ENCODE data around the gene AKR1C2. TPM values are rescaled to one million over a fixed set of nuclear protein-coding genes. Genes with fewer than 3 reads are reported as not detected.
"Not testable (repeated sequence)": the region's sequence is repeated elsewhere in the genome, so short reads cannot be mapped to it uniquely, and the experiment has no call there.

AKR1C2 gene
- total RNA-seq = 16.3 TPM
- 11.8 TPM for polyA plus RNA-seq (ENCODE audit: insufficient read depth, low read depth, low replicate concordance)
- long read RNA-seq, donor 1, partial matches to known transcripts = 28 of 31 reads
- long read RNA-seq, donor 1, other reads (novel, unspliced or antisense) = 0 of 31 reads
- long read RNA-seq, donor 2, partial matches to known transcripts = 37 of 39 reads
- long read RNA-seq, donor 2, other reads (novel, unspliced or antisense) = 0 of 39 reads
- long read RNA-seq, donor 3, partial matches to known transcripts = 11 of 14 reads
- long read RNA-seq, donor 3, other reads (novel, unspliced or antisense) = 0 of 14 reads
- long read RNA-seq, donor 4, partial matches to known transcripts = 13 of 15 reads
- long read RNA-seq, donor 4, other reads (novel, unspliced or antisense) = 0 of 15 reads
- long read RNA-seq, donor 5 = 0 reads
- long read RNA-seq, donor 6, transcript AKR1C2-201 (9 exons, 3,756 nt) = major isoform, 9 of 106 reads
- long read RNA-seq, donor 6, partial matches to known transcripts = 97 of 106 reads
- long read RNA-seq, donor 6, other reads (novel, unspliced or antisense) = 0 of 106 reads
- long read RNA-seq, donor 7, transcript AKR1C2-201 (9 exons, 3,756 nt) = major isoform, 5 of 5 reads
- long read RNA-seq, donor 7, partial matches to known transcripts = 0 of 5 reads
- long read RNA-seq, donor 7, other reads (novel, unspliced or antisense) = 0 of 5 reads
- long read RNA-seq, donor 8, partial matches to known transcripts = 31 of 32 reads
- long read RNA-seq, donor 8, other reads (novel, unspliced or antisense) = 0 of 32 reads
- long read RNA-seq, donor 9, partial matches to known transcripts = 21 of 22 reads
- long read RNA-seq, donor 9, other reads (novel, unspliced or antisense) = 0 of 22 reads
- long read RNA-seq, donor 10, partial matches to known transcripts = 56 of 57 reads
- long read RNA-seq, donor 10, other reads (novel, unspliced or antisense) = 0 of 57 reads

DNA sequence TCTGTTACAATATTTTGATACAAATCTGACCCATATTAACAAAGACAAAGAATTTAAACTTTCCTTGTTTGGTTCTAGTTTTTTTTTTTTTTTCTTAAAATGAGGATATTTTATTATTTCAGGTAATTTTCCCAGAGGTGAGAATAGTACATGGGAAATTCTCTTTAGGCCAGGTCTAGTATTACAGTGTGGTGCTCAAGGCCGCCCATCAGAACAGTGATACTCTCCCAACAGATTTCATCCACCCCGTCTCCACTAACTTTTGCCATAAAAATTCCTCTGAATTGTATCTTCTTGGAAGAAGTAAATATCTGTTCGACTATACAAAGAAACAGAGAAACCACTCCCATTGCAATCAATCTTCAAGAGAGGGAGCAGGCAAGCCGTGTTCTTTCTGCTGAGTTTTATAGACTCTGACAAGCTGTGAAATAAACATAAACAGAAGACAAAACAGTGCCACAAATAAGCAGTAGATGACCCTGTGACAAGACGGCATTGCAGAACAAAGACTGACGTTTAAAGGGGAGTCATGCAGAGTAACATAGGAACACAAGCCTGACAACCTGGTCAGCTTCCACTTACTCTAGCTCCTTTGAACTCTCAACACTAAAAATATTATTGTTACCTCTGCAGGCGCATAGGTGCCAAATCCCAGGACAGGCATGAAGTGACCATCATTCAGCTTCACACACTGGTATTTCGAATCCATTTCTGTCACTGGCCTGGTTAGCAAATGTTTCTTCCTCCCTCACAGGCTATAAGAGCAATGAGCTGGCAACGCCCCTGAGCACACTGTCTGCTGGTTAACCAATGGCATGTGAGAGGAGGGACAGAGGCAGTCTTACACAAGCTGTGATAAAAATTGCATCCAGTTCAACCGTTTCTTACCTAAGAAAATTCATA lies at the start of gene AKR1C2:
AKR1C2 (minus strand) TSS at position 731 of the 903 bp plus-strand sequence; CDS start at position 709, 22 bp downstream.
- H3K9me3 ChIP-seq (ENCODE audit: control insufficient read depth in 2 of 3, insufficient read depth in 1 of 3, low read length in 3 of 3); H3K4me1 ChIP-seq (ENCODE audit: control insufficient read depth in 2 of 3, insufficient read depth in 2 of 3, low read depth in 1 of 3, low read length in 3 of 3); H3K36me3 ChIP-seq (ENCODE audit: control insufficient read depth in 2 of 3, insufficient read depth in 3 of 3, low read length in 3 of 3); H3K9ac ChIP-seq (ENCODE audit: low read length in 3 of 3); H3K27ac ChIP-seq (ENCODE audit: low read depth in 2 of 2, low read length in 2 of 2); H3K27me3 ChIP-seq (ENCODE audit: control insufficient read depth, insufficient read depth, low read length); intact Hi-C loops (cut with DNase I); H3K4me3 ChIP-seq (ENCODE audit: low read length in 3 of 3): not testable (repeated sequence)
- DNase-seq (peak in 1 of 5 donors; percentile 13), FAIRE-seq (peak; percentile 85)

DNA sequence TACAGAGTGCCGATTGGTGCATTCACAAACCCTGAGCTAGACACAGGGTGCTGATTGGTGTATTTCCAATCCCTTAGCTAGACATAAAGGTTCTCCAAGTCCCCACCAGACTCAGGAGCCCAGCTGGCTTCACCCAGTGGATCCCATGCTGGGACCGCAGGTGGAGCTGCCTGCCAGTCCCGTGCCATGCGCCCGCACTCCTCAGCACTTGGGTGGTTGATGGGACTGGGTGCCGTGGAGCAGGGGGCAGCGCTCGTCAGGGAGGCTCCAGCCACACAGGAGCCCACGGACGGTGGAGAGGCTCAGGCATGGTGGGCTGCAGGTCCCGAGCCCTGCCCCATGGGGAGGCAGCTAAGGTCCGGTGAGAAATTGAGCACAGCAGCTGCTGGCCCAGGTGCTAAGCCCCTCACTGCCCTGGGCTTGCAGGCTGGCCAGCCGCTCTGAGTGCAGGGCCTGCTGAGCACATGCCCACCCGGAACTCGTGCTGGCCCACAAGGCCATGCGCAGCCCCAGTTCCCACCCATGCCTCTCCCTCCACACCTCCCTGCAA lies 49.4 kb upstream of the AKR1C2 start:
- H3K36me3 ChIP-seq (ENCODE audit: control insufficient read depth in 2 of 3, insufficient read depth in 3 of 3, low read length in 3 of 3); H3K4me3 ChIP-seq (ENCODE audit: low read length in 3 of 3); H3K9me3 ChIP-seq (ENCODE audit: control insufficient read depth in 2 of 3, insufficient read depth in 1 of 3, low read length in 3 of 3); H3K27me3 ChIP-seq (ENCODE audit: control insufficient read depth, insufficient read depth, low read length); FAIRE-seq; DNase-seq; H3K27ac ChIP-seq (ENCODE audit: low read depth in 2 of 2, low read length in 2 of 2); H3K4me1 ChIP-seq (ENCODE audit: control insufficient read depth in 2 of 3, insufficient read depth in 2 of 3, low read depth in 1 of 3, low read length in 3 of 3); intact Hi-C loops (cut with DNase I); H3K9ac ChIP-seq (ENCODE audit: low read length in 3 of 3): not testable (repeated sequence)

DNA sequence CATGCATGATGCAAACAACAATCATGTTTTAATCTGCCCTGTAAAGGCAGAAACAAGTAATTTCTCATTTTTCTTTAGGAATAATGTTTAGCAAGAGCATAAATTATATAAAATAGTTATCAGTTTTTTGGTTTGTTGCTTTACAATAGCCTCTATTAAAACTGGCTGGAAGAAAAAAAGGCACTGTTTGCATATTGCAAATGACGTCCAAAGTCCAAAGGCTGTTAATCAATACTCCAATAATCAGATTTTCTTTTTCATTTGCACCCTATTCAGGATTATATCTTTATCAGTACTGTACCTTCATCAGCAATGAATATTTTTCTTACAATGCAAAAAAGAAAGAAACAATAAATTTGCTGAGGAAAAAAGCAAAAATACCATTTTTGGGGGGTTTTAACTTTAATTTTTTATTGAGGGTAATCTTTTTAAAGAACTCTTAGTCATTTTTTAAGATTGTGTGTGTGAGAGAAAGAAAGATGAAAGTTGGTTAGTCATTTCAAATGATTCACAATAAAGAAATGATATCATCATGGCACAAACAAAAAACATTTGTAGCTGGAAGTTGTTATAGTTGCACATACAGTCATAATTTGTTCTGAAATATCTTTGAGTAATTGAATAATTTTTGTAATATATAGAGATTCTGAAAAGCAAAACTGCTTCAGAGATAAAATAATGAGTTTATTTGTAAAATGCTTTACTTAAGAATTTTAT lies 44.4 kb upstream of the AKR1C2 start:
- no peaks in the 10 kb centered on the region for H3K36me3 ChIP-seq (ENCODE audit: control insufficient read depth in 2 of 3, insufficient read depth in 3 of 3, low read length in 3 of 3)
- FAIRE-seq = no peak
- intact Hi-C loops (cut with DNase I) = no loop called here
- H3K9ac ChIP-seq (ENCODE audit: low read length in 3 of 3) = no peak overlapping the region
- H3K9me3 ChIP-seq (ENCODE audit: control insufficient read depth in 2 of 3, insufficient read depth in 1 of 3, low read length in 3 of 3) = no peaks in the 10 kb centered on the region
- no peak overlapping the region for H3K4me3 ChIP-seq (ENCODE audit: low read length in 3 of 3)
- no peak for DNase-seq
- TF ChIP-seq, protein P1, sequence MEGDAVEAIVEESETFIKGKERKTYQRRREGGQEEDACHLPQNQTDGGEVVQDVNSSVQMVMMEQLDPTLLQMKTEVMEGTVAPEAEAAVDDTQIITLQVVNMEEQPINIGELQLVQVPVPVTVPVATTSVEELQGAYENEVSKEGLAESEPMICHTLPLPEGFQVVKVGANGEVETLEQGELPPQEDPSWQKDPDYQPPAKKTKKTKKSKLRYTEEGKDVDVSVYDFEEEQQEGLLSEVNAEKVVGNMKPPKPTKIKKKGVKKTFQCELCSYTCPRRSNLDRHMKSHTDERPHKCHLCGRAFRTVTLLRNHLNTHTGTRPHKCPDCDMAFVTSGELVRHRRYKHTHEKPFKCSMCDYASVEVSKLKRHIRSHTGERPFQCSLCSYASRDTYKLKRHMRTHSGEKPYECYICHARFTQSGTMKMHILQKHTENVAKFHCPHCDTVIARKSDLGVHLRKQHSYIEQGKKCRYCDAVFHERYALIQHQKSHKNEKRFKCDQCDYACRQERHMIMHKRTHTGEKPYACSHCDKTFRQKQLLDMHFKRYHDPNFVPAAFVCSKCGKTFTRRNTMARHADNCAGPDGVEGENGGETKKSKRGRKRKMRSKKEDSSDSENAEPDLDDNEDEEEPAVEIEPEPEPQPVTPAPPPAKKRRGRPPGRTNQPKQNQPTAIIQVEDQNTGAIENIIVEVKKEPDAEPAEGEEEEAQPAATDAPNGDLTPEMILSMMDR (IDR thresholded peaks at IDR 0.05; ENCODE audit: borderline replicate concordance, extremely low read depth, insufficient read depth) = no peak
- no peaks in the 10 kb centered on the region for H3K27me3 ChIP-seq (ENCODE audit: control insufficient read depth, insufficient read depth, low read length)
- peaks cover 0 to 3% (median 0%) of the 10 kb centered on the region in 3 donors for H3K4me1 ChIP-seq (ENCODE audit: control insufficient read depth in 2 of 3, insufficient read depth in 2 of 3, low read depth in 1 of 3, low read length in 3 of 3)
- no peak overlapping the region for H3K27ac ChIP-seq (ENCODE audit: low read depth in 2 of 2, low read length in 2 of 2)

DNA sequence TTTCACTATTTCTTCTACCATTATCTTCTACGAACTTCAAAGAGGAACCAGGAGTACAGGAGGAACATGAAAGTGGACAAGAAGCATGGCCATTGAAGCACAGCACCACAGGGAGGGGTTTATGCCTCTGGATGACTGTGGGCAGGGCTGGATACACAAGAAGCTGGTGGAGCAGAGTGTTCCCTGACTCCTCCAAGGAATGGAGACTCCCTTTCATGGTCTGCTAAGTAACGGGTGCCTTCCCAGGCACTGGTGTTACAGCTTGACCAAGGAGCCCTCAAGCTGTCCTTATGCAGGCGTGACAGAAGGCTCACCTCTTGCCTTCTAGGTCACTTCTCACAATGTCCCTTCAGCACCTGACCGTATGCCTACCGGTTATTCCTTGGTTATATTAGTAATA lies 43.4 kb upstream of the AKR1C2 start:
- FAIRE-seq; intact Hi-C loops (cut with DNase I); H3K4me1 ChIP-seq (ENCODE audit: control insufficient read depth in 2 of 3, insufficient read depth in 2 of 3, low read depth in 1 of 3, low read length in 3 of 3); H3K27me3 ChIP-seq (ENCODE audit: control insufficient read depth, insufficient read depth, low read length); H3K36me3 ChIP-seq (ENCODE audit: control insufficient read depth in 2 of 3, insufficient read depth in 3 of 3, low read length in 3 of 3); H3K27ac ChIP-seq (ENCODE audit: low read depth in 2 of 2, low read length in 2 of 2); DNase-seq; H3K9ac ChIP-seq (ENCODE audit: low read length in 3 of 3); H3K4me3 ChIP-seq (ENCODE audit: low read length in 3 of 3); H3K9me3 ChIP-seq (ENCODE audit: control insufficient read depth in 2 of 3, insufficient read depth in 1 of 3, low read length in 3 of 3): not testable (repeated sequence)

All from kidney (tissue), 22 donors.